Activated CD4-positive, alpha-beta T cell treated with anti-CD3 and anti-CD28 coated beads, Interleukin-2, amount 10 ng/mL, durations not matched to agents 7 days and 5 days (primary cell): Measurements from ENCODE around the gene SEMA7A. TPM values are rescaled to one million over a fixed set of nuclear protein-coding genes. Genes with fewer than 3 reads are reported as not detected.

Source experiments
- CTCF ChIA-PET: fragments of 350-600 bp; sonication (Branson Sonifier 250); formaldehyde crosslinking; loops from one replicate; lab custom pipeline; 2021; ENCODE audit warnings: antibody characterized with exemption; lab: Charles Lee
- POLR2A ChIA-PET: fragments of 350-600 bp; sonication (Branson Sonifier 250); formaldehyde crosslinking; loops from one replicate; lab custom pipeline; 2021; ENCODE audit warnings: antibody characterized with exemption; lab: Charles Lee
- DNase-seq: peaks from one replicate; pipeline ENCODE4 v3.0.0-alpha.2; 2020
- H3K27ac Mint-ChIP-seq: one replicate; pipeline ENCODE4 v1.8.0; 2021; ENCODE audit warnings: mild to moderate bottlenecking, moderate library complexity, mixed read lengths
- H3K27me3 Mint-ChIP-seq: one replicate; pipeline ENCODE4 v1.8.0; 2021; ENCODE audit warnings: mixed read lengths
- H3K36me3 Mint-ChIP-seq: one replicate; pipeline ENCODE4 v1.8.0; 2021; ENCODE audit warnings: low read depth, mixed read lengths
- H3K4me1 Mint-ChIP-seq: one replicate; pipeline ENCODE4 v1.8.0; 2021; ENCODE audit warnings: mixed read lengths
- H3K4me3 Mint-ChIP-seq: one replicate; pipeline ENCODE4 v1.8.0; 2021; ENCODE audit warnings: mild to moderate bottlenecking, moderate library complexity, mixed read lengths
- H3K9me3 Mint-ChIP-seq: one replicate; pipeline ENCODE4 v1.8.0; 2021; ENCODE audit warnings: mixed read lengths
- total RNA-seq, 2 experiments: library from RNA; stranded (reverse); gene quantifications; one replicate each; pipeline ENCODE4 v1.2.3, GENCODE V29; 2021

The SEMA7A gene
- total RNA-seq, 2 experiments from 2014 or later, result 2.7 to 3.5 TPM

- no peak overlapping the region for H3K4me3 Mint-ChIP-seq
- no peaks in the 10 kb centered on the region for H3K27me3 Mint-ChIP-seq
- ChIA-PET CTCF (interaction anchor here (2.1 to 2.8 kb wide), 2 partner anchors 21 to 44 kb away, joined by 6 to 10 read pairs; no protein-coding TSS in a partner anchor), POLR2A (no interaction called here)
- no peaks in the 10 kb centered on the region for H3K36me3 Mint-ChIP-seq
- DNase-seq, result no peak
- no peak overlapping the region for H3K27ac Mint-ChIP-seq
- no peaks in the 10 kb centered on the region for H3K9me3 Mint-ChIP-seq
- H3K4me1 Mint-ChIP-seq, result peaks cover 17% of the 10 kb centered on the region
Measured at GRCh38 chr15:74425630-74426029, 8.1 kb downstream of the SEMA7A start.

- Mint-ChIP-seq H3K27ac (no peak overlapping the region), H3K4me1 (peaks cover 22% of the 10 kb centered on the region)
Measured at GRCh38 chr15:74424901-74425528, 8.7 kb downstream of the SEMA7A start.

GRCh38 chr15:74423431-74424257 lies 10.1 kb downstream of the SEMA7A start:
- no peak for DNase-seq
- ChIA-PET POLR2A (interaction anchor here (0.6 kb wide), 1 partner anchor 52 kb away, joined by 3 read pairs; no protein-coding TSS in a partner anchor), CTCF (interaction anchor here (1.3 to 2.8 kb wide), 4 partner anchors 9 to 42 kb away, joined by 3 to 10 read pairs (median 6); no protein-coding TSS in a partner anchor)
- H3K9me3 Mint-ChIP-seq, result no peaks in the 10 kb centered on the region
- peaks cover 18% of the 10 kb centered on the region for H3K4me1 Mint-ChIP-seq
- H3K27me3 Mint-ChIP-seq, result no peaks in the 10 kb centered on the region
- peak overlapping the region; percentile 64 for H3K27ac Mint-ChIP-seq
- H3K4me3 Mint-ChIP-seq, result no peak overlapping the region
- no peaks in the 10 kb centered on the region for H3K36me3 Mint-ChIP-seq

More at GRCh38 chr15:74424901-74425528, 8.7 kb downstream of the SEMA7A start:
- Mint-ChIP-seq H3K4me3 (no peak overlapping the region), H3K27me3 (no peaks in the 10 kb centered on the region), H3K9me3 (no peaks in the 10 kb centered on the region), H3K36me3 (no peaks in the 10 kb centered on the region)
- no peak for DNase-seq
- CTCF ChIA-PET, result interaction anchor here (2.8 kb wide), 1 partner anchor 43 kb away, joined by 10 read pairs; no protein-coding TSS in a partner anchor
- POLR2A ChIA-PET, result no interaction called here

- no peaks in the 10 kb centered on the region for H3K36me3 Mint-ChIP-seq
- peaks cover 18% of the 10 kb centered on the region for H3K4me1 Mint-ChIP-seq
- H3K4me3 Mint-ChIP-seq, result no peak overlapping the region
Measured at GRCh38 chr15:74422652-74423430, 10.9 kb downstream of the SEMA7A start.

GRCh38 chr15:74422265-74422651 lies 11.5 kb downstream of the SEMA7A start:
- H3K27ac Mint-ChIP-seq, result no peak overlapping the region

More at GRCh38 chr15:74422652-74423430, 10.9 kb downstream of the SEMA7A start:
- POLR2A ChIA-PET, result no interaction called here
- Mint-ChIP-seq H3K27me3 (no peaks in the 10 kb centered on the region), H3K27ac (peak overlapping the region; percentile 46), H3K9me3 (no peaks in the 10 kb centered on the region)
- DNase-seq, result no peak
- CTCF ChIA-PET, result interaction anchor here (0.8 to 2.8 kb wide), 5 partner anchors 9 to 41 kb away, joined by 3 to 10 read pairs (median 4); no protein-coding TSS in a partner anchor

GRCh38 chr15:74421302-74422245 lies 12.2 kb downstream of the SEMA7A start:
- no peak for DNase-seq
- H3K36me3 Mint-ChIP-seq, result no peaks in the 10 kb centered on the region
- peaks cover 19% of the 10 kb centered on the region for H3K4me1 Mint-ChIP-seq
- H3K27ac Mint-ChIP-seq, result peak overlapping the region; percentile 31
- no peaks in the 10 kb centered on the region for H3K9me3 Mint-ChIP-seq
- H3K4me3 Mint-ChIP-seq, result no peak overlapping the region
- H3K27me3 Mint-ChIP-seq, result no peaks in the 10 kb centered on the region
- POLR2A ChIA-PET, result interaction anchor here (0.5 kb wide), 1 partner anchor 10 kb away, joined by 3 read pairs; no protein-coding TSS in a partner anchor
- CTCF ChIA-PET, result interaction anchor here (0.8 to 1.3 kb wide), 4 partner anchors 10 to 33 kb away, joined by 3 to 4 read pairs (median 3); no protein-coding TSS in a partner anchor

More at GRCh38 chr15:74422265-74422651, 11.5 kb downstream of the SEMA7A start:
- H3K4me1 Mint-ChIP-seq, result peaks cover 18% of the 10 kb centered on the region
- H3K4me3 Mint-ChIP-seq, result no peak overlapping the region
- no peaks in the 10 kb centered on the region for H3K36me3 Mint-ChIP-seq
- H3K9me3 Mint-ChIP-seq, result no peaks in the 10 kb centered on the region
- H3K27me3 Mint-ChIP-seq, result no peaks in the 10 kb centered on the region
- DNase-seq, result no peak
- ChIA-PET CTCF (interaction anchor here (0.8 to 1.3 kb wide), 3 partner anchors 9 to 17 kb away, joined by 3 to 4 read pairs (median 3); no protein-coding TSS in a partner anchor), POLR2A (no interaction called here)

- ChIA-PET CTCF (interaction anchor here (0.8 to 2.1 kb wide), 5 partner anchors 9 to 43 kb away, joined by 3 to 11 read pairs (median 3); no protein-coding TSS in a partner anchor), POLR2A (no interaction called here)
- no peak overlapping the region for H3K4me3 Mint-ChIP-seq
- peaks cover 23% of the 10 kb centered on the region for H3K4me1 Mint-ChIP-seq
- no peaks in the 10 kb centered on the region for H3K36me3 Mint-ChIP-seq
- no peaks in the 10 kb centered on the region for H3K9me3 Mint-ChIP-seq
- H3K27ac Mint-ChIP-seq, result peak overlapping the region; percentile 10
- no peaks in the 10 kb centered on the region for H3K27me3 Mint-ChIP-seq
- no peak for DNase-seq
Measured at GRCh38 chr15:74420193-74420905, 13.4 kb downstream of the SEMA7A start.

GRCh38 chr15:74419432-74419831 lies 14.3 kb downstream of the SEMA7A start:
- H3K9me3 Mint-ChIP-seq, result no peaks in the 10 kb centered on the region
- H3K27me3 Mint-ChIP-seq, result no peaks in the 10 kb centered on the region
- no peak for DNase-seq
- ChIA-PET CTCF (interaction anchor here (0.5 to 2.2 kb wide), 5 partner anchors 12 to 42 kb away, joined by 3 to 11 read pairs (median 8); no protein-coding TSS in a partner anchor), POLR2A (no interaction called here)
- peaks cover 2% of the 10 kb centered on the region for H3K36me3 Mint-ChIP-seq
- peaks cover 33% of the 10 kb centered on the region for H3K4me1 Mint-ChIP-seq
- H3K27ac Mint-ChIP-seq, result no peak overlapping the region
- H3K4me3 Mint-ChIP-seq, result no peak overlapping the region

- CTCF ChIA-PET, result interaction anchor here (0.7 to 2.2 kb wide), 4 partner anchors 13 to 37 kb away, joined by 3 to 11 read pairs (median 9); no protein-coding TSS in a partner anchor
- no peaks in the 10 kb centered on the region for H3K27me3 Mint-ChIP-seq
- POLR2A ChIA-PET, result no interaction called here
- no peaks in the 10 kb centered on the region for H3K9me3 Mint-ChIP-seq
- H3K4me1 Mint-ChIP-seq, result peaks cover 38% of the 10 kb centered on the region
- peaks cover 2% of the 10 kb centered on the region for H3K36me3 Mint-ChIP-seq
- no peak for DNase-seq
- no peak overlapping the region for H3K4me3 Mint-ChIP-seq
- H3K27ac Mint-ChIP-seq, result no peak overlapping the region
Measured at GRCh38 chr15:74418575-74419338, 15.0 kb downstream of the SEMA7A start.

GRCh38 chr15:74417670-74418069 lies 16.1 kb downstream of the SEMA7A start:
- H3K36me3 Mint-ChIP-seq, result peaks cover 2% of the 10 kb centered on the region
- CTCF ChIA-PET, result interaction anchor here (1.5 to 2.2 kb wide), 3 partner anchors 11 to 36 kb away, joined by 3 to 10 read pairs (median 8); no protein-coding TSS in a partner anchor

More at GRCh38 chr15:74417670-74418069, 16.1 kb downstream of the SEMA7A start:
- Mint-ChIP-seq H3K4me3 (no peak overlapping the region), H3K9me3 (no peaks in the 10 kb centered on the region), H3K27ac (no peak overlapping the region), H3K27me3 (no peaks in the 10 kb centered on the region), H3K4me1 (peaks cover 36% of the 10 kb centered on the region)
- no peak for DNase-seq
- POLR2A ChIA-PET, result no interaction called here
